Measurements from ENCODE around the gene CCDC195.

The CCDC195 gene

GRCh38 chr2:224694502-224694901, 21.7 kb downstream of the CCDC195 start:
- ATAC-seq (ENCODE audit: insufficient read depth, low read depth): no peak
- H3K4me1 ChIP-seq (ENCODE audit: insufficient read depth, low read length): no peaks in the 10 kb centered on the region
- no peaks in the 10 kb centered on the region for H3K9me3 ChIP-seq (ENCODE audit: insufficient read depth, low read length, severe bottlenecking)
- H3K79me2 ChIP-seq (ENCODE audit: insufficient read depth, low read length): no peaks in the 10 kb centered on the region
- peaks cover 5% of the 10 kb centered on the region for H3K27me3 ChIP-seq (ENCODE audit: insufficient read depth, low read length, poor library complexity)
- H3K27ac ChIP-seq (ENCODE audit: low read length): no peak overlapping the region
- H3K9ac ChIP-seq (ENCODE audit: low read depth, low read length): no peak overlapping the region
- no peak overlapping the region for H2AFZ ChIP-seq (ENCODE audit: low read depth, low read length)
- no peak overlapping the region for H3K4me2 ChIP-seq (ENCODE audit: insufficient read depth, low read length)
- no peak for DNase-seq
- no peaks in the 10 kb centered on the region for H4K20me1 ChIP-seq (ENCODE audit: insufficient read depth, low read length)
- no peak overlapping the region for H3K4me3 ChIP-seq (ENCODE audit: low read depth in 1 of 2, low read length in 2 of 2)
- TF ChIP-seq, protein P1, sequence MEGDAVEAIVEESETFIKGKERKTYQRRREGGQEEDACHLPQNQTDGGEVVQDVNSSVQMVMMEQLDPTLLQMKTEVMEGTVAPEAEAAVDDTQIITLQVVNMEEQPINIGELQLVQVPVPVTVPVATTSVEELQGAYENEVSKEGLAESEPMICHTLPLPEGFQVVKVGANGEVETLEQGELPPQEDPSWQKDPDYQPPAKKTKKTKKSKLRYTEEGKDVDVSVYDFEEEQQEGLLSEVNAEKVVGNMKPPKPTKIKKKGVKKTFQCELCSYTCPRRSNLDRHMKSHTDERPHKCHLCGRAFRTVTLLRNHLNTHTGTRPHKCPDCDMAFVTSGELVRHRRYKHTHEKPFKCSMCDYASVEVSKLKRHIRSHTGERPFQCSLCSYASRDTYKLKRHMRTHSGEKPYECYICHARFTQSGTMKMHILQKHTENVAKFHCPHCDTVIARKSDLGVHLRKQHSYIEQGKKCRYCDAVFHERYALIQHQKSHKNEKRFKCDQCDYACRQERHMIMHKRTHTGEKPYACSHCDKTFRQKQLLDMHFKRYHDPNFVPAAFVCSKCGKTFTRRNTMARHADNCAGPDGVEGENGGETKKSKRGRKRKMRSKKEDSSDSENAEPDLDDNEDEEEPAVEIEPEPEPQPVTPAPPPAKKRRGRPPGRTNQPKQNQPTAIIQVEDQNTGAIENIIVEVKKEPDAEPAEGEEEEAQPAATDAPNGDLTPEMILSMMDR (IDR thresholded peaks at IDR 0.05; ENCODE audit: borderline replicate concordance, extremely low read depth, low read length, poor library complexity, severe bottlenecking): no peak
- no peak for TF ChIP-seq EZH2 (IDR thresholded peaks at IDR 0.05; ENCODE audit: borderline replicate concordance, low read depth, low read length, severe bottlenecking)
- H3K36me3 ChIP-seq (ENCODE audit: insufficient read depth, low read length): no peaks in the 10 kb centered on the region

GRCh38 chr2:224691563-224691962, 24.6 kb downstream of the CCDC195 start:
- no peak overlapping the region for H3K27ac ChIP-seq (ENCODE audit: low read length)

DNA sequence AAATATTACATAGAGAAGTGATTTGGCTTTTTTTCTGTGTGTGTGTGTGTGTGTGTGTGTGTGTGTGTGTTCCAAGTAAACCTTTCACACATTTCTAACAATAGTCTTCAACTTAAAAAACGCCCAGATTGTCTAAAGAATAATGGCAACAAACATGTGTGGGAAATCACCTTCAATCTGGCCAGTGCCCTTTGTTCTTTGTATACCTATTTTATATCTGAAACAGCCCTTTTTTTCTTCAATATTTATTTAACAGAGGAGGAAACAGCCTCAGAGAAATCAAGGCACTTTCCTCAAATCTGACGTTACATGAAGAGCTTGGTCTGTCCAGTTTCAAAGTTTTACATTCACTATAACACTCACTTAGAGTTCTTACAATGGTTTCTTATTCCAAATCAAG, 25.3 kb downstream of the CCDC195 start:
- DNase-seq: no peak

More at GRCh38 chr2:224691563-224691962, 24.6 kb downstream of the CCDC195 start:
- TF ChIP-seq, protein P1 (IDR thresholded peaks at IDR 0.05; ENCODE audit: borderline replicate concordance, extremely low read depth, low read length, poor library complexity, severe bottlenecking): no peak
- no peak for TF ChIP-seq EZH2 (IDR thresholded peaks at IDR 0.05; ENCODE audit: borderline replicate concordance, low read depth, low read length, severe bottlenecking)
- Histone ChIP-seq H3K27me3 (ENCODE audit: insufficient read depth, low read length, poor library complexity) (no peaks in the 10 kb centered on the region), H3K4me2 (ENCODE audit: insufficient read depth, low read length) (no peak overlapping the region), H3K4me3 (ENCODE audit: low read depth in 1 of 2, low read length in 2 of 2) (no peak overlapping the region), H4K20me1 (ENCODE audit: insufficient read depth, low read length) (no peaks in the 10 kb centered on the region), H3K9me3 (ENCODE audit: insufficient read depth, low read length, severe bottlenecking) (no peaks in the 10 kb centered on the region), H2AFZ (ENCODE audit: low read depth, low read length) (no peak overlapping the region), H3K79me2 (ENCODE audit: insufficient read depth, low read length) (no peaks in the 10 kb centered on the region), H3K9ac (ENCODE audit: low read depth, low read length) (no peak overlapping the region), H3K4me1 (ENCODE audit: insufficient read depth, low read length) (no peaks in the 10 kb centered on the region), H3K36me3 (ENCODE audit: insufficient read depth, low read length) (no peaks in the 10 kb centered on the region)
- ATAC-seq (ENCODE audit: insufficient read depth, low read depth): no peak
- DNase-seq: no peak

More for the DNA sequence above, 25.3 kb downstream of the CCDC195 start:
- H4K20me1 ChIP-seq (ENCODE audit: insufficient read depth, low read length): no peaks in the 10 kb centered on the region
- no peaks in the 10 kb centered on the region for H3K79me2 ChIP-seq (ENCODE audit: insufficient read depth, low read length)
- no peak overlapping the region for H2AFZ ChIP-seq (ENCODE audit: low read depth, low read length)
- H3K27me3 ChIP-seq (ENCODE audit: insufficient read depth, low read length, poor library complexity): no peaks in the 10 kb centered on the region
- no peaks in the 10 kb centered on the region for H3K9me3 ChIP-seq (ENCODE audit: insufficient read depth, low read length, severe bottlenecking)
- no peak overlapping the region for H3K4me2 ChIP-seq (ENCODE audit: insufficient read depth, low read length)
- H3K36me3 ChIP-seq (ENCODE audit: insufficient read depth, low read length): no peaks in the 10 kb centered on the region
- H3K9ac ChIP-seq (ENCODE audit: low read depth, low read length): no peak overlapping the region
- no peak for ATAC-seq (ENCODE audit: insufficient read depth, low read depth)
- TF ChIP-seq, protein P1 (IDR thresholded peaks at IDR 0.05; ENCODE audit: borderline replicate concordance, extremely low read depth, low read length, poor library complexity, severe bottlenecking): no peak
- TF ChIP-seq EZH2 (IDR thresholded peaks at IDR 0.05; ENCODE audit: borderline replicate concordance, low read depth, low read length, severe bottlenecking): no peak
- H3K4me1 ChIP-seq (ENCODE audit: insufficient read depth, low read length): no peaks in the 10 kb centered on the region
- H3K4me3 ChIP-seq (ENCODE audit: low read depth in 1 of 2, low read length in 2 of 2): no peak overlapping the region
- H3K27ac ChIP-seq (ENCODE audit: low read length): no peak overlapping the region

Data from DND-41 (cell line).